Breast epithelium (tissue), 3 donors: Measurements from ENCODE around the gene INS.

Source experiments
- POLR2A ChIP-seq: fragments of 450-650 bp; IDR thresholded peaks from one replicate; pipeline ENCODE4 v1.6.1; 2016; ENCODE audit warnings: antibody characterized with exemption, mild to moderate bottlenecking, moderate library complexity
- TF ChIP-seq, protein P1 (sequence below), 3 donors: fragments of 450-650 bp; IDR thresholded peaks; one replicate each; pipeline ENCODE4 v1.5.1; 2016 to 2017; ENCODE audit warnings: antibody characterized with exemption in 3 of 3, mild to moderate bottlenecking in 3 of 3, moderate library complexity in 3 of 3

- TF ChIP-seq POLR2A: no peak
- TF ChIP-seq, protein P1, sequence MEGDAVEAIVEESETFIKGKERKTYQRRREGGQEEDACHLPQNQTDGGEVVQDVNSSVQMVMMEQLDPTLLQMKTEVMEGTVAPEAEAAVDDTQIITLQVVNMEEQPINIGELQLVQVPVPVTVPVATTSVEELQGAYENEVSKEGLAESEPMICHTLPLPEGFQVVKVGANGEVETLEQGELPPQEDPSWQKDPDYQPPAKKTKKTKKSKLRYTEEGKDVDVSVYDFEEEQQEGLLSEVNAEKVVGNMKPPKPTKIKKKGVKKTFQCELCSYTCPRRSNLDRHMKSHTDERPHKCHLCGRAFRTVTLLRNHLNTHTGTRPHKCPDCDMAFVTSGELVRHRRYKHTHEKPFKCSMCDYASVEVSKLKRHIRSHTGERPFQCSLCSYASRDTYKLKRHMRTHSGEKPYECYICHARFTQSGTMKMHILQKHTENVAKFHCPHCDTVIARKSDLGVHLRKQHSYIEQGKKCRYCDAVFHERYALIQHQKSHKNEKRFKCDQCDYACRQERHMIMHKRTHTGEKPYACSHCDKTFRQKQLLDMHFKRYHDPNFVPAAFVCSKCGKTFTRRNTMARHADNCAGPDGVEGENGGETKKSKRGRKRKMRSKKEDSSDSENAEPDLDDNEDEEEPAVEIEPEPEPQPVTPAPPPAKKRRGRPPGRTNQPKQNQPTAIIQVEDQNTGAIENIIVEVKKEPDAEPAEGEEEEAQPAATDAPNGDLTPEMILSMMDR (IDR thresholded peaks at IDR 0.05): peak; percentile 89 to 98 (median 94)
These were observed 9.3 kb downstream of the INS start for GRCh38 chr11:2151500-2152257.
